ENCODE results near the gene FGGY.

Gene FGGY

DNA sequence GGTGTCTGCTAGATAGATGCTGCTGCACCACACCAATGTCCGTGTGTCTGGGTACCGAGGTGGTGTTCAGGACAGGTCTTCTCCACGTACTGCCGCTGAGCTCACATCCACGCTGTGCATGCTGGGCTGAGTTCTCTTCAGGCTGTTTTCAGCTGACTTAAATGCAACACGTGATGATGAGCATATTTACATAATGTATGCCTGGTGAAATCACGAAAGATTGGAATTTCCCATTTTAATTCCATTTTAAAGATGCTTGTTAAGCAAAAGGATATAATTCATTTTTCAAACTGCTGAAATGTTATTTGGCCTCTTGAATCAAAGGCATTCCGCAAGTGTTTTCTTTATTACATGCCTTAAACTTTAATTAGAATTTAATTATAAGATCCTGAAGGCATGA lies 107.9 kb downstream of the FGGY start:
- no peak for DNase-seq (ENCODE audit: low read depth)
- TF ChIP-seq, protein P1, sequence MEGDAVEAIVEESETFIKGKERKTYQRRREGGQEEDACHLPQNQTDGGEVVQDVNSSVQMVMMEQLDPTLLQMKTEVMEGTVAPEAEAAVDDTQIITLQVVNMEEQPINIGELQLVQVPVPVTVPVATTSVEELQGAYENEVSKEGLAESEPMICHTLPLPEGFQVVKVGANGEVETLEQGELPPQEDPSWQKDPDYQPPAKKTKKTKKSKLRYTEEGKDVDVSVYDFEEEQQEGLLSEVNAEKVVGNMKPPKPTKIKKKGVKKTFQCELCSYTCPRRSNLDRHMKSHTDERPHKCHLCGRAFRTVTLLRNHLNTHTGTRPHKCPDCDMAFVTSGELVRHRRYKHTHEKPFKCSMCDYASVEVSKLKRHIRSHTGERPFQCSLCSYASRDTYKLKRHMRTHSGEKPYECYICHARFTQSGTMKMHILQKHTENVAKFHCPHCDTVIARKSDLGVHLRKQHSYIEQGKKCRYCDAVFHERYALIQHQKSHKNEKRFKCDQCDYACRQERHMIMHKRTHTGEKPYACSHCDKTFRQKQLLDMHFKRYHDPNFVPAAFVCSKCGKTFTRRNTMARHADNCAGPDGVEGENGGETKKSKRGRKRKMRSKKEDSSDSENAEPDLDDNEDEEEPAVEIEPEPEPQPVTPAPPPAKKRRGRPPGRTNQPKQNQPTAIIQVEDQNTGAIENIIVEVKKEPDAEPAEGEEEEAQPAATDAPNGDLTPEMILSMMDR (IDR thresholded peaks at IDR 0.05; ENCODE audit: control insufficient read depth, insufficient read depth, low read depth, low read length, missing control alignments) = no peak
- no peak overlapping the region for H3K4me3 ChIP-seq (ENCODE audit: control insufficient read depth, low read depth, low read length)

DNA sequence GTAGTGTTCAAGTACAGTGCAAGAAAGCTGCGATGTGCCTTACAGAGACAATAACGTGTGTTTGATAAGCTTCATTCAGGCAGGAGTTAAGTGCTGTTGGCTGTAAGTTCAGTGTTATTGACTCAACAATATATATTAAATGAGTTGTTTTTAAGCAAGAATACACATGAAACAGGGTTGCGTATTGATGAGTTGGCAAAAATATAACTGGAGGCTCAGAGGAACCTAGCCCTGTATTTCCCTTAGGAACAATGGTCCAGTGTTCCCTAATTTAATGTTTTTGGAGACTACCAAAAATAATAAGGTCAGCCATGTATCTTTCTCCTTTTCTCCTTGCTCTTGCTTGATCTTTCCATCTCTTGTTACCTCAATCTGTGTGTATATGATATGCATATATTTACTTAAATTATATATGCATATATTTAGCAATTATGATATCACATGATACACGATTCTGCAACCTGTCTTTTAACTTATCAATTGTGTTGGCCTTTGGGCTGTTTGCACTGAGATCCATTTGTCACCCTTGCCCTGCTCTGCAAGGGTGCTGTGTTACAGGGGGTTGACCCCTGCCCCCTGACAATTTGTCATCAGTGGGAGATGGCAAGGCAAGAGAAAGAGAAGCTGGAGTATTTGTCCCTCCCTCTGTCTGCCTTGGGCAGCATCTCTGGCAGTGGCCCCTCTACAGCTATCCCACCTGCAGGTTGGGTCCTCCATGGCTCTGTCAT lies 109.7 kb downstream of the FGGY start:
- TF ChIP-seq, protein P1 (IDR thresholded peaks at IDR 0.05; ENCODE audit: control insufficient read depth, insufficient read depth, low read depth, low read length, missing control alignments) = no peak
- no peak for DNase-seq (ENCODE audit: low read depth)
- no peak overlapping the region for H3K4me3 ChIP-seq (ENCODE audit: control insufficient read depth, low read depth, low read length)

GRCh38 chr1:59408608-59409240 lies 111.8 kb downstream of the FGGY start:
- no peak for DNase-seq (ENCODE audit: low read depth)
- H3K4me3 ChIP-seq (ENCODE audit: control insufficient read depth, low read depth, low read length) = no peak overlapping the region
- TF ChIP-seq, protein P1 (IDR thresholded peaks at IDR 0.05; ENCODE audit: control insufficient read depth, insufficient read depth, low read depth, low read length, missing control alignments) = no peak

DNA sequence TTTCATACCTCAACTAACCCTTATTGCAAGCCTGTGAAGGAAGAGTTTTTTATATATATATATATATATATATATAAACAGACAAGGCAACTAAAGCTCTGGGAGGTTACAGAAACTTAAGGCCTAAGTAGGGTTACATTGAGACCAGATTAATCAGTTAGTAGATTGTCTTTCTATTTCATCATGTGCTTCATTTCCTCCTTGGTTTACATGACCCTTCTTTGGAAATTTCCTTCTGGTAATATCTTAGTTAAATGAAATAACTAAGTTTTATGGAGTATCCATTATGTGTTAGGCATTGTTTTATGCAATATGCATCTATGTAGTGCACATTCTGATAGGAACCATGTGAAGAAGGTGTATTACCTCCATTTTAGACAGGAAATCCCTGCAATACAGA lies 112.7 kb downstream of the FGGY start:
- DNase-seq (ENCODE audit: low read depth) = no peak
- no peak overlapping the region for H3K4me3 ChIP-seq (ENCODE audit: control insufficient read depth, low read depth, low read length)
- TF ChIP-seq, protein P1 (IDR thresholded peaks at IDR 0.05; ENCODE audit: control insufficient read depth, insufficient read depth, low read depth, low read length, missing control alignments) = no peak

DNA sequence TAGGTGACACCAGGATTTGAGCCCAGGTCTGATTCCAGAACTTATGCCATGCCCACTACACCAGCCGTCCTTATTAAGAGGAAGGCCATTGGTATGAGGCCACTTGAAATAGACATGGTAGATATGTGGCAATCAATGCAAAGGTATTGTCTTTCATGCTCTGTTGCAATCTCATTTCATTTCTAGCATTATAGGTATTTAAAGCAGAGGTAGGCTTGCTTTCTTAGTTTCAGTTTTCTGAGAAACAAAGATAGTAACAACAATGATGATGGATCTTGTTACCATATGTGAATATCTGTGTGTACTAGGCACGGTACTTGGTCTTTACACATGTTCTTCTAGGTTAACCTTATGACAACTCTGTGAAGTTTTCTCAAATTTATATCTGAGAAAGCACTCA lies 113.1 kb downstream of the FGGY start:
- H3K4me3 ChIP-seq (ENCODE audit: control insufficient read depth, low read depth, low read length) = no peak overlapping the region
- TF ChIP-seq, protein P1 (IDR thresholded peaks at IDR 0.05; ENCODE audit: control insufficient read depth, insufficient read depth, low read depth, low read length, missing control alignments) = no peak
- no peak for DNase-seq (ENCODE audit: low read depth)

DNA sequence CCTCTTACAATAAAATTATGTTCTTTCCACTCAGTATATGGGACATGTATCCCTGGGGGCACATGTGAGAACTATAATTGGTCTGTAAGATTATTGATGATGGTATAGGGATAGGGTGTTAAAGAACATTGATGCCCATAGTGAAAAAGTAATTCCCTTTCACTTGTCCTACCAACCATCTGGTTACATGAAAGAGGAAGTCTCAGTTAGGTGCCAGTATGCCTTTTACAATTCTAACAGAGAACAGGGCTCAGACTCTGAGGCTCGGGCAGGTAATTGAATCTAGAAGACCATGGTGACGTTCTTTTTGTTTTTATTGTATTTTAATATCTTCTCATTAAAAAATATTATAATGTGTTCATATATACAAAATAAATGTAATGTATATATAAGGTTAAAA lies 113.6 kb downstream of the FGGY start:
- no peak overlapping the region for H3K4me3 ChIP-seq (ENCODE audit: control insufficient read depth, low read depth, low read length)
- TF ChIP-seq, protein P1 (IDR thresholded peaks at IDR 0.05; ENCODE audit: control insufficient read depth, insufficient read depth, low read depth, low read length, missing control alignments) = no peak
- DNase-seq (ENCODE audit: low read depth) = no peak
